Activated CD4-positive, CD25-positive, alpha-beta regulatory T cell treated with anti-CD3 and anti-CD28 coated beads, Interleukin-2, amount 50 U/mL, for 72 hours (primary cell): ENCODE data around the gene COQ9.
"Not testable (repeated sequence)": the region's sequence is repeated elsewhere in the genome, so short reads cannot be mapped to it uniquely, and the experiment has no call there.

Experiments used
- DNase-seq: peaks from one replicate; pipeline ENCODE4 v3.0.0; 2021

Gene COQ9, protein sequence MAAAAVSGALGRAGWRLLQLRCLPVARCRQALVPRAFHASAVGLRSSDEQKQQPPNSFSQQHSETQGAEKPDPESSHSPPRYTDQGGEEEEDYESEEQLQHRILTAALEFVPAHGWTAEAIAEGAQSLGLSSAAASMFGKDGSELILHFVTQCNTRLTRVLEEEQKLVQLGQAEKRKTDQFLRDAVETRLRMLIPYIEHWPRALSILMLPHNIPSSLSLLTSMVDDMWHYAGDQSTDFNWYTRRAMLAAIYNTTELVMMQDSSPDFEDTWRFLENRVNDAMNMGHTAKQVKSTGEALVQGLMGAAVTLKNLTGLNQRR

DNA sequence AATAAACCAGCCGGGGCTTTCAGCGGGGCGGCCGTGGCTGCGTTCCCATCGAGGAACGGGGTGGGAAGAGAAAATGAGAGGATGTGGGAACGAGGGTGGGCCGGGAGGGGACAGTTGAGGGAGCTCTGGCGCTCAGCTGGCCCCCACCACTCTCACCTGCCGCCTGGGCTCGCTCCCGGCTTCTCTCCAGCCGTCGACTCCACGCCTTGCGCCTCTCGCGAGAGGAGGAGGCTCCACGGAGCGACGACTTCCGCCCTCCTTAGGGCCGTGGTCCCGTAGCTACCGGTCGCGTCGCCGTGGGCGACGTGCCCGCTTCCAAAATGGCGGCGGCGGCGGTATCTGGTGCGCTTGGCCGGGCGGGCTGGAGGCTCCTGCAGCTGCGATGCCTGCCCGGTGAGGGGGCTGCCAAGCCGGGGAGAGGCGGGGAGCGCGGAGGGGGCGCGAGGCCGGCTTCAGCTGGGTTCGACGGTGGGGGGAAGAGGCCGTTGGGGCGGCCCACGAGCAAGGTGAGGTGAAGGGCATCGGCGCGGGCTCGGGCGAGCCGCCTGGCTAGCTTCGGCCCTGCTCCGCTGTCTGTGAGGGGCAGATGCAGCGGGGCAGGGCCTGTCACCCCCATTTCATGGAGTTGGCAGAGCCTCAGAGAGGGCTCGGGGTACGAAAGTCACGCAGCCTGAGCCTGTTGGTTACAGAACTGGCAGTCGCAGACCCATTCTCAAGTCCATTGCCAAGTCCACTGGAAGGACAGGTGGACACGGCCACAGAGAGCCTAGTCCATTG is at the start of gene COQ9, which contains the start of gene CIAPIN1:
COQ9 (plus strand) TSS at position 294 of the 777 bp plus-strand sequence; CDS start at position 321, 27 bp downstream.
CIAPIN1 (minus strand) TSS at position 200 of the 777 bp plus-strand sequence. CDS start 6,457 bp downstream, outside the sequence.
- DNase-seq, result peak; percentile 90

DNA sequence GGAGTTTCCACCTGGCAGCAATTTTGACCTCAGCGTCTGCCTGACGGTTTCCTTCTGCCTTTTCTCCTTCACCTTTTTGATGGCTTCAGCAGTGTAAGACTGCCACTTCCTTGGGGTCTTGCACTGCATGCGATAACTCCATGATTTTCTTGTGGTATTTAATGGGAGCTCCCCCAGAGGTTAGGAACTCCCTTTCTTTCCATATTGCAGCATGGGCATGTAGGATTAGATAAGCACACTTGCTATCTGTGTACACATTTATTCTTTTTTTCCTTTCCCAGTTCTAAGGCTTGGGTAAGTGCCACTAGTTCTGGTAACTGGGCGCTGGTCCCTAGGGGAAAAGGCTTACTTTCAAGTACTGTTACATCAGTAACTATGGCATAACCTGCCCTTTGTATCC is 49.8 kb upstream of the COQ9 start:
- DNase-seq, result not testable (repeated sequence)

DNA sequence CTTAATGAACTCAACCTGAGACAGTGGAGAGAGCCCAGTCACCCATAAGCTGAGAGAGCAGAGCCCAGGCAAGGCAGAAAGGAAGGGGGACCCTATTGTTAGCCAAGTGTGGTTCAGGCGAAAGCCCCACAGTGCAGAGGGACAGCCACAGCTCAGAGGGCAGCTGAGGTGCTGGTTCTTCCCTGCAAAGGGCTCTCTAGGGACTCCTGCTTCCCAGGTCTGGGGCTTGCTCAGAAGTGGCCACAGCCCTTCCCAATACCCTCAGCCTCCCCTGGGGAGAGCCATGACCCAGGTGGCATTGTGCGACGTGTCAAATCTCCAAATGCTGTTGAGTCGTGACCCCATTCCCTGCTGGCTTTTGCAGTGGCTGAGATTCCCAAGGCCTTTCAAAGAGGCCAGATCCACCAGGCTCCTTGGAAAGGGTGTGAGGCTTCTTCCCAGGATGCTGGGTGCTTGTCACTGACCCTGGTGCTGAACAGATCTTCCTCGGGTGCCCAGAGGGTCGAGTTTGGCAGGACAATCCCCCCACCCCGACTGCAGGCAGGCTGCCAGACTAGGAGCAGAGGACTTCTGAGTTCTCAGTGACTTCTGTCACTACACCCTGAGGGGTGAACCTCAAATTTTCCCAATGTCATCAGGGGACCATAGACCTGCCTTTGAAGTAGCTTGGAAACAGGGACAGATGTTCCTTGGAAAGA is 45.2 kb upstream of the COQ9 start:
- no peak for DNase-seq

DNA sequence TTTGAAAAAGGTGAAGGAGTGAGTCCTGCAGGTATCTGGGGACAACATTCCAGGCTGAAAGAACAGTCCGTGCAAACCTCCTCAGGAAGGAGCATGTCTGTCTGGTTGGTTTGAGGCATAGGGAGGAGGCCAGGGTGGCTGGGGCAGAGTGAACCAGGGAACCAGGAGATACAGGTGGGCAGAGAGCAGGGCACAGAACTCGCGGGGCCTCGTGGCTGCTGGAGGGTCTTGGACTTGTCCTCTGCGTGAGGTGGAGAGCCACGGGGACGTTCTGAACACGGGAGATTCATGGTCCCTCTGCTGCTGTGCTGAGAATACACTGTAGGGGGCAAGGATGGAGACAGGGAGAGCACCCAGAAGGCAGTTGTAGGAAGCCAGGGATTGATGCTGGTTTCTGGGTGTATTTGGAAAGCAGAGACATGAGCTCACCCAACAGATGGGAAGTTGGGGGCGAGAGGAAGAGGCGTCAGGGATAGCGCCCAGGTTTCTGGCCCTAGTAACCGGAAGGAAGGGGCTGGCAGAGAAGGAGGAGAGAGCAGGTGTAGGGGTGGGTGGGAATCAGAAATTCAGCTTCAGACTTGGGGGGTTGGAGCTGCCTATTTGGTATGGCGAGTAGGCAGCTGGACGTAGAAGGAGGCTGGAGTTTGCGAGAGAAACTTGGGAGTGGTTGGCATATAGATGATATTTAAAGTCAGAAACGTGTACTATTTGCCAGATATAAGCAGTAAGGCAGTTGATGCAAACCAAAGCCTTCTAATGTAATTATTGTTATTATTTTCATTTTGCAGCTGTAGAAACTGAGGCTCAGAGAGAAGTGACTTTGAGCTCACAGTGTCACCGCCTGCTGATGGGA is 43.1 kb upstream of the COQ9 start, which contains the start of gene CCL17:
CCL17 (plus strand) TSS at position 803 of the 853 bp plus-strand sequence. CDS start 9,166 bp downstream, outside the sequence.
- no peak for DNase-seq

DNA sequence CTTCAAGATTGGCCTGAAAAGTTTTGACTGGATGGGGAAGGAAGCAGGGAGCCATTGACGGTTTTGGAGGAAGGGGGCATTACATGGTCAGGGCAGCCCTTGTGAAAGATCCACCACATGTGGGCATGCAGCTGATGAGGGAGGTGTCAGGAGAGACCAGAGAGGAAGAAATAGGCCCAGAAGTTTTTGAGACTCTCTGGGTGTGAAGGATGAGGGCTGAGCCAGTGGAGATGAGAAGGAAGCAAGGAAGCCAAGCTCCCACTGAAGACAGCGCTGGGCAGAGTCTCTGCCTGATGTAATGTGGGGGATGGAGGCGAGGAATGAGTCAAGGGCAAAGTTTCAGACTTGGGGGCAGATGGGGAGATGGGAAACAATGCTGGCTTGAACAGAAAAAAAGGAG is 42.2 kb upstream of the COQ9 start:
- DNase-seq, result no peak

DNA sequence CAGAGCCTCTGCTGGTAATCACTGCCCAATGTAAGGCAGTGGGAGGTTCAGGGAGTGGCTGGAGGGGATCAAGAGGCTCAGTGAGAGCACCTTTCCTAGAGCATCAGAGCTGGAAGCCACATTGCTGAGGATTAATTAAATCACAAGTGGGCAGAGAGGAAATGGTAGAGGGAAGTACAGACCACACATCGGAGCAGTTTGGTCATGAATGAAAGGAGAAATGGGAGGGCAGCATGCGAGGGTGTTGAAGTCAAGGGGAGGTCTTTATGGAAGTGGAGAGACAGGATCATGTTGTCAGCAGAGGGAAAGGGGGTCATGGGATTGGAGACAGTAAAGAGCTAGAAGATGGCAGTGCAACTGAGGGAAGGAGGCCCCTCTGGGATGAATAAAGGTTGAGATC is 40.4 kb upstream of the COQ9 start:
- no peak for DNase-seq

DNA sequence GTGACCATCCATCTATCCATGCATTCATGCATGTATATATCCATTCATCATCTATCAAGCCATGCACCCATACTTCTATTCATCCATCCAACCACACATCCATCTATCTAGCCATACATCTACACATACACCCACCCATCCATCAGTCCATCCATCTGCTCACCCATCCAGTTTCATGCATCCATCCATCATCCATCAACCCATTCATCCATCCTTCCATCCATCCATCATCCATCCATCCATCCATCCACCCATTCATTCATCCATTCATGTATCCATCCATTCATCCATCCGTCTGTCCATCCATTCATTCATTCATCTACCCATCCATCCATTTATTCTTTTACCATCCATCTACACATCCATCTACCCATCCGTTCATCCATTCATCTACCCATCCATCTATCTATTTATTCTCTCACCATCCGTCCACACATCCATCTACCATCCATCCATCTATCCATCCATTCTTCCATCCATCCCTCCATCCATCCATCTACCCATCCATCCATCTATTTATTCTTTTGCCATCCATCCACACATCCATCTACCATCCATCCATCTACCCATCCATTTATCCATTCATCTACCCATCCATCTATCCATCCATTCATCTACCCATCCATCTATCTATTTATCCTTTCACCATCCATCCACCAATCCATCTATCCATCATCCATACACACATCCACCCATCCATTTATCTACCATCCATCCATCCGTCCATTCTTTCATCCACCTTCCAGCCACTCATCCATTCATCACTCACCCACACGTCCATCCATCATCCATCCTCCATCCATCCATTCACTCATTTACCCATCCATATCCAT is 39.5 kb upstream of the COQ9 start:
- no peak for DNase-seq

DNA sequence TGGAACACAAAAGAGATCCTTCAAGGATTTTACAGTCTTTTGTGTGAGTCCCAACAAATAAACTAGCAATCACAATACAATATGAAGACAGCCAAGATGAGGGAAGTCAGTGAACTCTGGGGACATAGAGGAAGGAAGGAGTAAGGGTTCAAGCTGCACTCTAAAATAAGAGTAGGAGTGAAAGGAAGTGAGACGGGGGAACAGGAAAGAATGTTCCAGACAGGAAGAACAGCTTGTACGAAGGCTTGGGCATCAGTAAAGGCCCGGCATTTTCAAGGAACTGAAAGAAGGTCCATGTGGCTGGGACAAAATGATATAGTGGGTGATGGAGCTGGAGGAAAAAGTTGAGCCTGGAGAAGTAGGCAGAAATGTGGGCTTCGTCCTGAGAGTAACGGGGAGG is 38.2 kb upstream of the COQ9 start:
- no peak for DNase-seq

DNA sequence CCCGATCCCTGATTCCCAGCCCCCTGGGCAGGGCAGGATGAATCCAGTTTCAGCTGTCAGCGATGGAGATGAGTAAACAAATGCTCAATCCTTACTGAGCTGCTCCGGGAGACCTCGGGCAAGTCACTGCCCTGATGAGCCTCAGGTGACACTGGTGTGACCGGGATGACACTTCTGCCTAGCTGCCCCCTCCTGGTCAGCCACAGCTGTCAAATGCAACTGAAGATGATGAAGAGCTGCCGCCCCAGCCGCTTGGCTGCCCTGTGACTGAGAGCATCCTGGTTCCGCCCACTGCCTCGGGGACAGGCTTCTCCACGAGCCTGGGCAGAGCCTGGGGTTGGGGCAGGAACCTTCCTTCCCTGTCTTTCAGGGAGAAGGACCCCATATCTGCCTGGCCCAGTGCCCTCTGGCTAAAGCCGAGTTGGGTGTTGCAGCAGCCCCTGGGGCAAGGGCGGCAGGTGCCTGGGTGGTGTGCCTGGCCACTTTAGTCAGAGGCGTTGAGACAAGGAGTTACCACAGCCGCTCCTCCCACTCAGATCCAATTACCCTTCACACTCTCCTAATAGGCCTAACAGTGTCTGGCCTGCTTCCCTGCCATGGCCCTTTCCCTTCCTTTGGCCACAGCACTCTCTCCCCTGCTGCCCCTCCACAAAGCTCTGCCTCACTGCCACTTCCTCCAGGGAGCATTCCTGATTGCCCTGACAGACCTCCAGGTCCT is 37.2 kb upstream of the COQ9 start:
- no peak for DNase-seq

DNA sequence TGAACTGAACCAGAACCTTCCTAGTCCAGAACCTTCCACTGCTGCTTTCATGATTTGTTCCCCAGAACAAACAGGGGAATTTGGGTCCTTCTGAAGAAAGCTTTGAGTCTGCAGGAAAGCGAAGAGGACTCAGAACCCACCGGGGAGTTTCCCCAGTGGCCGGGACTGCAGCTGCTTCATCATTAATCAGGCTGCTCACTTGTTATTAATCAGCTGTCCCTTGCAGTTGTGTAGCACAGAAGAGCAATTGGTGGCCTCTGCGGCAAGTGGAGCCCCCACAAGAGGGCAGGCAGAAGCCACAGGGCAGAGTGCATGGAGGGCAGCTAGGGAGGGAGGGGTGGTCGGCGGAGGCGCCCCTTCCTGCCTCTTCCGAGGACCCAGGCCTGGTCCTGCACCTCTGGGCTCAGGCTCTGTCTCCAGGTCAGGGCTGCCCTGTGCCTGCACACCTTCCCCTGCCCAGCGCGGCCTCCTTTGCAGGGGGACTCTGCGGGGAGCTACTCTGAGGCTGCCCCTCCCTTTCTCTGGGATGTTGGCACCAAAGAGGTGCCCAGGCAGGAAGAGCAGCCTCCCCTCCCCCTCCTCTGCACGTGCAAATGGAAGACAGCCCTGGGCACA is 35.8 kb upstream of the COQ9 start:
- DNase-seq, result no peak

DNA sequence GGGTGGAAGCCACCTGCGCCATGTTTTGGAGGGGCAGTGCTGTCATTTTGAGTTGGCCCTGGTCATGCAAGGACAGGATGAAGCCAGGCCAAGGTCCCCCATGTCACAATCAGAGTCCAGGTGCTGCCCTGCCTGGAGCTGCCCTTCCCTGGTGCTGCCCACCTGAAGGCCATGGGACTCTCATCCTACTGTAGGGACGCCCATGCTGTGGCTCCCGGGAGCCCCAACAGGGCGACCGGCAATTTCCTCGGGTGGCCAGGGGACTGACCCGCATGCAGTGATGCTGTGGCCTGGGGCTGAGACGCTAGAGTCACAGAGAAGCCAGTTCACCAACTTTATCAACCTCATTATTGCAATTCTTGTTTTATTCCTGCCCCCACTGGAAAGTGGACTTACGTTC is 34.7 kb upstream of the COQ9 start:
- no peak for DNase-seq

DNA sequence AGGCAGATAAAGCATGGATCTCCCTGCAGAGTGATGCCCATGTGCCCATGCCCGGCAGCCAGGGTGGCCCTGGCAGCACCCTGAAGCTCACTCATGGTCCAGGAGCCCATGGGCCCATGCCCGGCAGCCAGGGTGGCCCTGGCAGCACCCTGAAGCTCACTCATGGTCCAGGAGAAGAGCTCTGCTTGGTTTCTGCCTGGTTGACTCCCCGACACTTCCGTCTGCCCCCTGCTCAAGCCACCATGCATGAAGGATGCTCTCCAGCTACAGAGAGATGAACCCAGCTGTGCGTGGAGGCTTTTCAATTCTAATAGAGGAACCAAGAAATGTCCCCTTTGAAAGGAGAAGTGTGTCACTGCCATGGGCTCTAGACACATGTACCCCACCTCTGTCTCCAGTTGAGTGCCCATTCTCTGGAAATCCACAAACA is 34.0 kb upstream of the COQ9 start:
- DNase-seq, result no peak

DNA sequence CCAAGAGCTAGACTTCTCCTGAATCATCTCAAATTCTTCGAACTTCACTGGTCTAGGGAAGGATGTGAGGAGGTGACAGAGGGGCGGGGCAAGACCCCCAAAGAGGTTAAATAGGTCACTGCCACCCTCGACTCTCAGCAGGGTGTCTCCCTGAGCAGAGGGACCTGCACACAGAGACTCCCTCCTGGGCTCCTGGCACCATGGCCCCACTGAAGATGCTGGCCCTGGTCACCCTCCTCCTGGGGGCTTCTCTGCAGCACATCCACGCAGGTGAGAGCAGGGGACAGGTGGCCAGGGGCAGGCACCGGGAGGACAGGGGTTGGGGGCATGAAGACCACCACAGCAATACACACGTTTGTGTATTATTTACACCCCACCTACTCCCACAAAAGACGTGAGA is 33.5 kb upstream of the COQ9 start:
- DNase-seq, result no peak

DNA sequence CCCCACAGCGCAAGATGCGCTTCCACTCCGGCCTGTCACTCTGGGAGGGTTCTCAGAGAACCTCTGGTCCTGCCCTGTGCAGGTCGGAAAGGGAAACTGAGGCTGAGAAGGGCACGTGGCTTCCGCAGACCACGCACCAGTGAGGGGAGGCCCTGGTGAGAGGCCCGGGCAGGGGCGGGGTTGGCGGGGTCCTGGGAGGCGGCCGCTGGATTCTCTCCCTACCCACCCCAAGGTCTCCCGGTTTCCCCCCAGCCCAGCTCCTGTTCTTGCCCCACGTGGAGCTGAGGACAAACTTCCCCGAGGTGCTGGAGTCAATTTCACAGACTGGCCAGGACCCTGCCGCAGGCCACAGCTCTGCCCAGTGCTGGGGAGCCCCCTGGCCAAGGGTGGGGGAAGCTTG is 31.2 kb upstream of the COQ9 start:
- no peak for DNase-seq

DNA sequence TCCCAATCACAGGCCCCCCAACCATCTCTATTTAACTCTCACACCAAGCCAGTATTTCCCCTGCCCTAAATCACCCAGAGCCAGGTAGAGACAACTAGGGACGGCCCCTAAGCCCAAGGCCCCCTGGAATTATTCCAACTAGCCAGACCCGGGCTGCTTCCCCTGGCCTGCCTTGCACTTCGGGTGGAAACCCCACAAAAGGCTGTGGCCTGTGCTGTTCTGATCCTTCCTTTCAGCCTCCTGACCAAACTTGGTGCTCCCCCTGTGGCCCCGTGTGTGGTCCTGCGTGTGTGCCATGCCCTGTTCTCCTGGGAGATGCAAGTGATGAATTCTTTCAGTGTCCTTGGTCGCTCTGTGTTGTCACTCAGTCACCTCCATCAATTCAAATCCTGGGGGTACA is 27.8 kb upstream of the COQ9 start:
- no peak for DNase-seq

DNA sequence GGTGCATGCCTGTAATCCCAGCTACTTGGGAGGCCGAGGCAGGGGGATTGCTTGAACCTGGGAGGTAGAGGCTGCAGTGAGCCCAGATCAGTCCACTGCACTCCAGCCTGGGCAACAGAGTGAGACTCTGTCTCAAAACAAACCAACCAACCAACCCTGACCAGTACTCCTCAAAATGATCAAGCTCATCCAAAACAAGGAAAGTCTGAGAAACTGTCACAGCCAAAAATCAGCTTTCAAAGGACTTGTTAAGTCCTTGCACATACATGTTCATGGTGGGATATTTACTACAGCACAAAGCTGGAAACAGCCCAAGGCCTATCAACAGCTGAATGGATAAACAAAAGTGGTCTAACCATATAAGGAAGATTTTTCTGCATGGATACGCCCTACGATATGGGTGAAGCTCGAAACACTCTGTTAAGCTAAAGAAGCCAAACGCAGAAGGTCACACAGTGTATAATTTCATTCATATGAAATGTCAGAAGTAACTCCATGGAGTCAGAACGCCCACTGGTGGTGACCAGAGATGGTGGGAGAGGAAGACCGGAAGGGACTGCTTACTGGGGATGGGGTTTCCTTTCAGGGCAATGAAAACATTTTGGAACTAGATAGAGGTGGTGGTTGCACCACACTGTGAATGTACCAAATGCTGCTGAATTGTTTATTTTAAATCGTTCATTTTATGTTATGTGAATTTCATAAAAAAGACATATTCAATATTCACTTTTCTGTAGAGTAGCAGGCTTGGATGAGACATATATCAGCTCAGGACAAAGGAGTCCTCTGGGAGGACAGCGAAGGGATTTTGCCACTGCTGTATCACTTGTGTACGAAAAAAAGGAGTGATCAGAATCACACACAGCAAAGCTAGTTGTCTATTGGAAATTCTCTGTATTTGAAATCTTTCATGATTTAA is 25.0 kb upstream of the COQ9 start:
- DNase-seq, result no peak

DNA sequence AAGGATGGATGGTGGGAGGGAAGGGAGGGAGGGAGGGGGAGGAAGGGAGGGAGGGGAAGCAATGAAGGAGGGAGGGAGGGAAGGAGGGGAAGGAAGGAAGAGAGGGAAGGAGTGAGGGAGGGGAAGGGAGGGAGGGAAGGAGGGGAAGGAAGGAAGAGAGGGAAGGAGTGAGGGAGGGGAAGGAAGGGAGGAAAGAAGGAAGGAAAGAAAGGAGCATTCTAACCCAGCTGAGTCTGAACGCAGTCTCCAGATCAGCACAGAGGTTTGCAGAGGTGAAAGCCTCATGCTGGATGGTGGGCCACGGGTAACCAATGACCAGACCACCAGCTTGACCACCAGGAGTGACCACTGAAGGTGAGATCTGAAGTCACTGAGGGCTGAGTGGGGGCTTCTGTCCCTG is 24.1 kb upstream of the COQ9 start:
- DNase-seq, result no peak

DNA sequence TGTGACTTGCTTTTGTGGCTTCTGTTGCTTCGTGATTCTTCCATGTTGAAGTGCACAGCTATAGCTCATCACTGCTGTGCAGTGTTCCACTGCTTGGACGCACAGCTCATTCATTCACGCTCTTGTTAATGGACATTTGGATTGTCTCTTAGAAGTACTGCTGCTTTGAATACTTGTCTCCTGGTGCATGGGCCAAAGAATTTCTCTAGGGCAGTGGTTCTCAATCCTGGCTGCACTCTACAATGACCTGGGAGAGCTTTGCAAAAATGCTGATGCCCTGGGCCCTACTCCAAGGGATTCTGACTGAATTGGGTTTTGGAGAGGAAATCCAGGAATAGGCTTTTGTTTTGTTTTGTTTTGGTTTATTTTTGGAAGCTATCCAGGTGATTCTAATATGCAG is 22.7 kb upstream of the COQ9 start:
- no peak for DNase-seq

DNA sequence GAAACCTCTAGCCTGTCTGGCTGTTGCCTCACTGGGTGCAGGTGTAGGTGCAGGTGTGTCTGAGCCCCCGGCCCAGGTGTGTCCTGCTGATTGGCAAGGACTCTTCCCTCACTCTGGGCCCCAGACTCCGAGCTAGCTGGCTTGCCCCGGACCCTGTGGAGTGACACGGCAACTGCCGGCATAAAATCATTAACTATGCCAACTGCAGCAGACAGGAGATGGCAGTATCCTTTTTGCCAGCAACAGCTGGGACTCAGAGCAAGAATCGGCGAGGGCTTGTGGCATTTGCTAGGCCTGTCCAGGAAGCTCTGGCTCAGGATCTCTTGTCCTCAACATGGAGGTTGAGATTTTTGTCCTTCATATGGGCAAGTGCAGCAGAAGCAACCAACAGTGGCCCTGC is 20.9 kb upstream of the COQ9 start:
- DNase-seq, result no peak
